Activated T-cell treated with anti-CD3 and anti-CD28 coated beads, Interleukin-2, amount 50 U/mL, for 1 hour (primary cell): ENCODE results near the gene PDS5A.
"Not testable (repeated sequence)": the region's sequence is repeated elsewhere in the genome, so short reads cannot be mapped to it uniquely, and the experiment has no call there.

ENCODE experiments used
- DNase-seq: peaks from one replicate; pipeline ENCODE4 v3.0.0-alpha.2; 2020

PDS5A gene

GRCh38 chr4:39950861-39951481 is 26.7 kb downstream of the PDS5A start:
- DNase-seq = no peak

DNA sequence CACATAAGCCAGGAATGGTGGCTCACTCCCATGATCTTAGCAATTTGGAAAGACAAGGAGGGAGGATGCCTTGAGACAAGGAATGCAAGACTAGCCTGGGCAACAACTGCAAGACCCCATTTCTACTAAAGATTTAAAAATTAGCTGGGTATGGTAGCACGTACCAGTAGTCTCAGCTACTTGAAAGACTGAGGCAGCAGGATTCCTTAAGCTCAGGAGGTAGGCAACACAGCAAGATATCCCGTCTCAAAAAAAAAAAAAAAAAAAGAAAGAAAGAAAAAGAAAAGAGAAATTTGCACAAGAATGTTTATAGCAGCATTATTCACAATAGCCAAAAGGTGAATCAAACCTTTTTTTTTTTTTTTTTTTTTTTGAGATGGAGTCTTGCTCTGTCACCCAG is 29.7 kb downstream of the PDS5A start:
- no peak for DNase-seq

GRCh38 chr4:39947417-39947816 is 30.3 kb downstream of the PDS5A start:
- no peak for DNase-seq

DNA sequence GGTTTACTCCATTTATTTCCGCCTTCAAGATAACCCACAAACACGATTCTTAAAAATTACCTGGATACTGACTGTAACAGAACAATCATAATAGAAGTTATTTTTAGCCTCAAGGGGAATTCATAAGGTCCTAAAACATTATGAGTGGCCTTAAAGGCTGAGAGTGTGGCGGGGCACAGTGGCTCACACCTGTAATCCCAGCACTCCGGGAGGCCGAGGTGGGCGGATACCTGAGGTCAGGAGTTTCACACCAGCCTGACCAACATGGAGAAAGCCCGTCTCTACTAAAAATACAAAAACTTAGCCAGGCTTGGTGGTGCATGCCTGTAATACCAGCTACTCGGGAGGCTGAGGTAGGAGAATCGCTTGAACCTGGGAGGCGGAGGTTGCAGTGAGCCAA is 33.5 kb downstream of the PDS5A start:
- DNase-seq = not testable (repeated sequence)

DNA sequence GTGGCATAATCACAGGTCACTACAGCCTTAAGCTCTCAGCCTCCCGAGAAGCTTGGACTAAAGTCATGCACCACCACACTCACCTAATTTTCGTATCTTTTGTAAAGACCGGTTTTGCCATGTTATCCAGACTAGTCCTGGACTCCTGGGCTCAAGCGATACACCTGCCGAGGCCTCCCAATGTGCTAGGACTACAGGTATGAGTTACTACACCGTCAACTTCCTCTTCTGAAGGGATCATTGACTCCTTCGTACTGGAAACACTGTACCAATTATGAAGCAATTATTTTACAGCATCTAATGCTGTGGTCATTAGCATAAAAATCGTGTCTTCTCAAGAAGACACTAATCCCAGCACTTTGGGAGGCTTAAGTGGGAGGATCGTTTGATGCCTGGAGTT is 35.2 kb downstream of the PDS5A start:
- no peak for DNase-seq

DNA sequence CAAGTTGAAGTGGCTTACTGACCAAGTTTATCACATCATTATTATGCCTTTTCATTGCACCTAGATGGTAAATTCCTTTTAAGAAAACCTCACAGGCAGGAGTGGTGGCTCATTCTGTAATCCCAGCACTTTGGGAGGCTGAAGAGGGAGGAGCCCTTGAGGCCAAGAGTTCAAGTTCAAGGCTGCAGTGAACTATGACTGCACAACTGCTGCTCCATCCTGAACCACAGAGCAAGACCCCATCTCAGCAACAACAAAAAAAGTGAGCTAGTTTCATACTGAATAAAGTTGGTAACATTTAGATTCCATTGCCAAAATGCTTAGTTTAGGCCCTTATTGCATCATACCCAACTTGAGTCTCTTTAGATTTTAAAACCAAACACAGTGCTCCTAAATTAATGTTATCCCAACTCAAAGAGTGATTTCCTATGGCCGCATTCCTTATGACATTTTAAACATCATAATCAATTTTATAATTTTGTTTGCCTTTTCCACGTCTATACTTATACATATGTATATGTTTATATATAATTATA is 36.0 kb downstream of the PDS5A start:
- DNase-seq = no peak

DNA sequence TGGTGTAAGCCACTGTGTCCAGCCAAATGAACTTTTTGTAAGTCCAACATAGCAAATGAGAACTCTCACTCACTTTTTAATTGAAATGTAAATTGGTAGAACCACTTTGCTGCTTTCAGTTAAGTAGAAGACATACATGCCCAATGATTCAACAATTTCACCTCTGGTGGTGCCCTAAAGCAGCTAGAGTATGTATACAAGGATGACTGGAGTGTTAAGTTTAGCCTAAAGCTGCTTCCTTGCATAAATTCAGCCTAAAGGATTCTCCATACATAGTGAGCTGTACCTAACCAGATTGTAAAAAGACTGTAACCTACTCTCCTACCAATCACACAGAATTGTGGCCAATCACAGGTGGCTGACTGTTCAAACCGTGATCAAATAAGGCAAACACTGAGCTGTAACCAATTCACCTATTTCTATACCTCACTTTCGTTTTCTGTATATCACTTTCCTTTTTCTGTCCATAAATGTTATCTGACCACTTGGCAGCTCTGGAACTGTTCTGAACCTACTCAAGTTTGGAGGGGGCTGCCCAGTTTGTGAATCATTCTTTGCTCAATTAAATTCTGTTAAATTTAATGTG is 39.9 kb downstream of the PDS5A start:
- no peak for DNase-seq

GRCh38 chr4:39936565-39937418 is 40.9 kb downstream of the PDS5A start:
- no peak for DNase-seq

DNA sequence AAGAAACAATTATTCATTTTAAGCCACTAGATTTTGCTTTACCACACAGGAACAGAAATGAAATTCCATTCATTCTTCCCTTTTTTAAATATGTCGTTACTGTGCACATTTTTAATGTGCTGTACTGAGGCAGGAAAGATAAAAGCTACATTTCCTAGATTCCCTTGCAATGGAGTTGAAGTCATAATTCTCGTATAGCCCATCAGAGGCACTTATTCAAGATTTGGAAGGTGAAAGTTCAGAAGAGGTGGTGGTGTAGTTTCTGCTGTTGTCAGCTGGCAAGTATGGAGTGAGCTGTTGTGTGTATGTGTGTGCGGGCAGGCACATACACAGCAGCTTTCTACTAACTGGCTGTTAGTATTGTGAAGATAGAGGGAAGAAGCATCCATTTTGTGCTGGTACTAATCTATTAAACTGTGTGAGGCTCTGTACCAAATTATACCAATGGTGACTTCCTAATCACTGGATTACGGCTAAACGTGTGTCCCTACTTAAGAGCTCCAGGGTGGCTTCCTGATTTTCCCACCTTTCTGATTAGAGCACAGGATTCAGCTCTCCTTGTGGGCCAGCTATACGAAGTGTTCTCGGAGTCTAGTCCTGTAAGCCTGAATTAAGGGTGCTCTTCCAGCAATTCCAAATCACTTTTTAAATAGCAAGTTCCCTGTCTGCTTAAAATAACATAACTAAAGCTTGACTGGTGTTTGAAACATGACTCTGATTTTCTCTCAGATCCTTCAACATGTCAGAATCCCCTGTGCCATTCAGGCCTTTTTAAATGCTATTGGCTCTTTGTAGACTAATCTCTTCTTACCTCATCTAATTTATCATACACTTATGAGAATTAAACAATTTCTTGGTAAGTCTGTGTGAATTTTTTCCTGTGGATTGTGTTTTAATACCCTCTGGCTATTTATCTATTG is 43.8 kb downstream of the PDS5A start:
- no peak for DNase-seq

GRCh38 chr4:39932776-39933402 is 44.8 kb downstream of the PDS5A start:
- DNase-seq = no peak

GRCh38 chr4:39931441-39931901 is 46.2 kb downstream of the PDS5A start:
- no peak for DNase-seq

DNA sequence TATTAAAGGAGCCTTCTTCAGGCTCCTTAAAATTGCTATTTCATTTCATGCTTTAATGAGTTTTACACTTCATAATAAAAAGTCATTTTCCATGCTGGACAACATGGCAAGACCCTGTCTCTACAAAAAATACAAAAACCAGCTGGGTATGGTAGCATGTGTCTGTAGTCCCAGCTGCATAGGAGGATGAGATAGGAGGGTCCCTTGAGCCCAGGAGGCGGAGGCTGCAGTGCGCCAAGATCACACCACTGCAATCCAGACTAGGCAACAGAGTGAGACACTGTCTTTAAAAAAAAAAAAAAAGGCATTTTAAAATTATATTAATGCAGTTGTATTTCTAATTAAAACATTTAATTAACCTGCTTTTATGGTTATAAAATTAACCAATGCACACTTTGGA is 49.2 kb downstream of the PDS5A start:
- DNase-seq = no peak

DNA sequence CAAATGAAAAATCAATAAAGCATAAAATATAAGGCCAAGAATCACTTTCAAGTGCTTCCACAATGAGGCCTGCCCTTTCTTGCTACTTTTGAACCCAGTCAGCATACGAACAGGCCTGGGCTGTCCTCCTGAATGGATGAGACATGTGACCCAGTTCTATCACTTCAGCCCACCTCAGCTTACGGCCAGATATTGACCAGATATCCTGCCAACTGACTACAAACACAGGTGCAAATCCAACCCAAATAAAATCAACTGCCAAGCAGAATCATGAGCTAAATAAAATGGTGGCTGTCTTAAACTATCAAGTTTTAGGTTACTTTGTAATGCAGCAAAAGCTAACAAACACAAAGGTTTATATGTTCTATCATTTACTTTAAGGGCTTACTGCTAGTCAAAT is 53.7 kb downstream of the PDS5A start:
- DNase-seq = no peak

GRCh38 chr4:39922399-39922798 is 55.3 kb downstream of the PDS5A start:
- no peak for DNase-seq

GRCh38 chr4:39913471-39913870 is 64.2 kb downstream of the PDS5A start:
- DNase-seq = no peak

GRCh38 chr4:39910064-39910463 is 67.6 kb downstream of the PDS5A start:
- DNase-seq = no peak

DNA sequence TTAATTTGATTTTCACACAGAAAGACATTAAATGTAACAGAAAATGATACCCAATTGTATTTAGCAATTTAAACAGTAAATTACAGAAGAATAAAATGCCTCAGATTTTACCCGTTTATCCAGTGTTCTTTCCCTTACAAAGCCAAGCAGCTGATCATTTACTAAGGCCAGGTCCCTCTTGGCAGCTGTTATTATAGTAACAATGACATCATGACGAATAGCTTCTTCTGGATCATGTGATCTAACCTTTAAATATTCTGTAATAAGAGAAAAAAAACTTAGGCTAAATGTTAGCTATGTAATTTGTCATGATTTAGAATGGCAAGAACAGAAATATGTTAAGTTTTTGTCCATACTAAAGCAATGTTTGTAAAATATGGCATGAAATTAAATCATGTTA is 69.4 kb downstream of the PDS5A start:
- no peak for DNase-seq

- no peak for DNase-seq
Observed at GRCh38 chr4:39905656-39906055, 72.1 kb downstream of the PDS5A start.

DNA sequence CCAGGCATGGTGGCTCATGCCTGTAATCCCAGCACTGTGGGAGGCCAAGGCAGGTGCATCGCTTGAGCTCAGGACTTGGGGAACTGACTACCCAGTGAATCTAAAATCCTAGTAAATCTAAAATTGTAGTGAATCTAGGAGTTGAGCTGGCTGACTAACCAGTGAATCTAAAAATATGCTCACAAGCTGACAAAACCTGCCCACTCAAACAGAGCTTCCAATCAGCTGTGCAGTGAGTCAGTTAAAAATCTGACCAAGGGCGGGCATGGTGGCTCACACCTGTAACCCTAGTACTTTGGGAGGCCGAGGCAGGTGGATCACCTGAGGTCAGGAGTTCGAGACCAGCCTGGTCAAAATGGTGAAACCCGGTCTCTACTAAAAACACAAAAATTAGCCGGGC is 72.7 kb downstream of the PDS5A start:
- not testable (repeated sequence) for DNase-seq

DNA sequence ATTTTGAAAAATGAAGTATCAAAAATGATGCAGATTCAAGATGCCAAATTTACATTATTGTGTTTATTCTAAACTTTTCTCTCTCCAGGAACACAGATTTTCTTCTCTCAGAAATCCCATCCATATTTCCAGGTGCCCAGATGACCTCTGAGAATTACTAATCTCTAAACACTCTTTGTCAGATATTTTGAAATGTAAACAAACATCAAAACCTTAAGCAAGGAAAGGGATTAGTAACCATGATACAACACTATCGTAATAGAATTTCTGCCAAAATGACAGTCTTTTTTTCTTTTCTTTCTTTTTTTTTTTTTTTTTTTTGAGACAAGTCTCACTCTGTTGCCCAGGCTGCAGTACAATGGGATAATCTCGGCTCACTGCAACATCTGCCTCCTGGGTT is 76.7 kb downstream of the PDS5A start:
- no peak for DNase-seq

DNA sequence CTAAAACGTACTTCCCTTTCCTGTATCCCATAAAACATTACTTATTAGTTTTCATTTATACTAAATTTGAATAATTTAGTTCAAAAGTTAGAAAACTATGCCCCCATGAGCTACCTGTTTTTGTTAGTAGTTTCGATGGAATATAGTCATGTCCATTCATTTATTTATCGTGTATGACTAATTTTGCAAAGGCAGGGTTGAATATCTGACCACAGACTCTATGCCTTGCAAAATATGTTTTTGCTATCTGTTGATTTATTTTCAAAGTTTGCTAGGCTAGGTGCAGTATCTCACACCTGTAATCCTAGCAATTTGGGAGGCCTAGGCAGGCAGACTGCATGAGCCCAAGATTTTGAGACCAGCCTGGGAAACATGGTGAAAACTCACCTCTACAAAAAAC is 78.4 kb downstream of the PDS5A start:
- no peak for DNase-seq

DNA sequence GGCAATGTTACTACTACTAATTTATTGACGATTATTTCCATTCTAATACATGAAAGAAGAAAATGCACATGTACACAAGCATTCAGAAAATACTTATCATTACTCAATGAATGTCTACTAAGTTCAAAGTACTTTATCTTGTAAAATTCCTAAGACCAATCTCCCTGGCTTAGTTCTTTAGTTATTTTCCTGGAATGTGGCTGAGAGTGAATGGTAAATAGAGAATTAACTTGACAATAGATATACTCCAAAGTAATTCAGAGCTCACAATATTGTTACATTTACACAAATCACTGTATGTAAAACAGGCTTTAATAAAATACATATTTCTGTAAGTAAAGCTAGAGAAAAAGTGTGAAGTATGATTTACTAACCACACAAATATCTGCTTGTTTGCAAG is 79.7 kb downstream of the PDS5A start:
- no peak for DNase-seq
